Neuronal stem cell (in vitro differentiated cells): Measurements from ENCODE around the gene MUC4.
"Not testable (repeated sequence)": the region's sequence is repeated elsewhere in the genome, so short reads cannot be mapped to it uniquely, and the experiment has no call there.

Source experiments
- DNase-seq: peaks from one replicate; pipeline ENCODE4 v3.0.0-alpha.2; 2013; ENCODE audit warnings: low spot score
- H2AFZ ChIP-seq: one replicate; pipeline ENCODE4 v1.6.1; 2013; ENCODE audit warnings: mild to moderate bottlenecking, low read length, inconsistent platforms
- H2AK5ac ChIP-seq: 2 replicates; pipeline ENCODE4 v1.6.1; 2013; ENCODE audit warnings: low read depth, mild to moderate bottlenecking, inconsistent platforms, low read length, moderate library complexity, mixed read lengths
- H2BK120ac ChIP-seq: 2 replicates; pipeline ENCODE4 v1.6.1; 2013; ENCODE audit warnings: low read depth, mild to moderate bottlenecking, inconsistent platforms, low read length, moderate library complexity, mixed read lengths
- H2BK12ac ChIP-seq: one replicate; pipeline ENCODE4 v1.6.1; 2013; ENCODE audit warnings: low read length, inconsistent platforms
- H2BK15ac ChIP-seq: 2 replicates; pipeline ENCODE4 v1.6.1; 2013; ENCODE audit warnings: mild to moderate bottlenecking, low read length, inconsistent platforms, mixed read lengths
- H2BK5ac ChIP-seq: one replicate; pipeline ENCODE4 v1.6.1; 2013; ENCODE audit warnings: inconsistent platforms, mild to moderate bottlenecking, low read length, moderate library complexity
- H3K14ac ChIP-seq: one replicate; pipeline ENCODE4 v1.6.1; 2013; ENCODE audit warnings: low read length, inconsistent platforms
- H3K18ac ChIP-seq: 2 replicates; pipeline ENCODE4 v1.6.1; 2013; ENCODE audit warnings: low read length, inconsistent platforms
- H3K23ac ChIP-seq: 2 replicates; pipeline ENCODE4 v1.6.1; 2013; ENCODE audit warnings: low read depth, mild to moderate bottlenecking, mixed read lengths, low read length, inconsistent platforms; ENCODE audit not compliant: poor library complexity
- H3K27ac ChIP-seq: replicated peaks from 3 replicates; pipeline ENCODE4 v1.5.1; 2013; ENCODE audit warnings: low read length, inconsistent platforms
- H3K27me3 ChIP-seq, 3 experiments: 2 replicates each; pipeline ENCODE4 v1.6.1; 2013; ENCODE audit warnings: low read length in 3 of 3, mild to moderate bottlenecking in 2 of 3, inconsistent platforms in 1 of 3, low read depth in 1 of 3, mixed read lengths in 1 of 3, moderate library complexity in 1 of 3; ENCODE audit not compliant: control insufficient read depth in 3 of 3, insufficient read depth in 3 of 3
- H3K36me3 ChIP-seq, 2 donors: replicated peaks in 1 of 2; 2 replicates each; pipeline ENCODE4 v1.6.1; 2013; ENCODE audit warnings: low read length in 2 of 2; ENCODE audit not compliant: control insufficient read depth in 2 of 2, insufficient read depth in 2 of 2
- H3K4ac ChIP-seq: 2 replicates; pipeline ENCODE4 v1.6.1; 2013; ENCODE audit warnings: inconsistent platforms, mild to moderate bottlenecking, low read length, moderate library complexity
- H3K4me1 ChIP-seq, 2 donors: 1 replicate in 1 of 2; 2 replicates in 1 of 2; pipeline ENCODE4 v1.6.1; 2013; ENCODE audit warnings: low read length in 2 of 2, low read depth in 1 of 2; ENCODE audit not compliant: control insufficient read depth in 2 of 2, insufficient read depth in 1 of 2
- H3K4me2 ChIP-seq: one replicate; pipeline ENCODE4 v1.6.1; 2013; ENCODE audit warnings: mild to moderate bottlenecking, low read length, inconsistent platforms; ENCODE audit not compliant: insufficient read depth, poor library complexity, severe bottlenecking
- H3K4me3 ChIP-seq, 2 donors: 2 replicates each; pipeline ENCODE4 v1.5.1; 2013; ENCODE audit warnings: low read length in 2 of 2, mild to moderate bottlenecking in 2 of 2, inconsistent platforms in 1 of 2, moderate library complexity in 1 of 2
- H3K79me1 ChIP-seq: one replicate; pipeline ENCODE4 v1.6.1; 2013; ENCODE audit warnings: low read depth, mild to moderate bottlenecking, inconsistent platforms, low read length, moderate library complexity
- H3K9ac ChIP-seq: one replicate; pipeline ENCODE4 v1.6.1; 2013; ENCODE audit warnings: mild to moderate bottlenecking, low read depth, low read length, inconsistent platforms; ENCODE audit not compliant: poor library complexity
- H3K9me3 ChIP-seq, 2 donors: replicated peaks in 1 of 2; 2 replicates each; pipeline versions ENCODE3 to v1.6.1; 2013; ENCODE audit warnings: low read length in 2 of 2, mild to moderate bottlenecking in 2 of 2, inconsistent platforms in 1 of 2, low read depth in 1 of 2, mixed read lengths in 1 of 2, moderate library complexity in 1 of 2; ENCODE audit not compliant: control insufficient read depth in 2 of 2, insufficient read depth in 1 of 2
- H4K8ac ChIP-seq: one replicate; pipeline ENCODE4 v1.6.1; 2013; ENCODE audit warnings: low read depth, mild to moderate bottlenecking, inconsistent platforms, low read length, moderate library complexity
- H4K91ac ChIP-seq: one replicate; pipeline ENCODE4 v1.6.1; 2013; ENCODE audit warnings: low read length, low read depth, mild to moderate bottlenecking, inconsistent platforms; ENCODE audit not compliant: poor library complexity
- WGBS, 2 donors: extraction: QIAGEN DNeasy Blood & Tissue Kit; methylation state at CpG; one replicate each; pipeline ENCODE4 v1.1.7; 2013; ENCODE audit warnings: missing lambda C conversion rate in 2 of 2, mixed read lengths in 1 of 2; ENCODE audit not compliant: insufficient read length in 2 of 2, insufficient replicate concordance in 1 of 2; ENCODE audit errors: extremely low coverage in 2 of 2; 5-methylcytosine and 5-hydroxymethylcytosine counted together

Gene MUC4

GRCh38 chr3:195806211-195806915 is 5.4 kb downstream of the MUC4 start:
- Histone ChIP-seq H2BK5ac (peak overlapping the region; percentile 67), H3K4ac (no peak overlapping the region), H4K91ac (no peak overlapping the region), H4K8ac (no peak overlapping the region), H3K9me3 (no peaks in the 10 kb centered on the region), H3K4me1 (peaks cover 3 to 17% of the 10 kb centered on the region in 2 donors), H3K14ac (no peak overlapping the region), H2BK120ac (no peak overlapping the region), H2AFZ (no peak overlapping the region), H3K27ac (peak overlapping the region; percentile 27), H3K4me2 (no peak overlapping the region), H3K36me3 (no peaks in the 10 kb centered on the region), H3K23ac (no peak overlapping the region), H3K4me3 (no peak overlapping the region), H3K79me1 (no peaks in the 10 kb centered on the region), H2BK12ac (no peak overlapping the region), H3K18ac (peak overlapping the region; percentile 89), H3K27me3 (peaks cover 0 to 76% (median 0%) of the 10 kb centered on the region in 3 experiments), H2BK15ac (no peak overlapping the region), H2AK5ac (no peak overlapping the region), H3K9ac (no peak overlapping the region)
- DNase-seq: peak; percentile 27
- no CpG with 5 or more reads among the region's 11 CpGs for WGBS, 2 donors

GRCh38 chr3:195805588-195805987 is 6.1 kb downstream of the MUC4 start:
- no CpG with 5 or more reads among the region's 5 CpGs for WGBS, 2 donors
- Histone ChIP-seq H3K27me3 (peaks cover 0 to 78% (median 0%) of the 10 kb centered on the region in 3 experiments), H3K4me1 (peaks cover 3 to 17% of the 10 kb centered on the region in 2 donors)
- not testable (repeated sequence) for H2BK15ac ChIP-seq, H4K8ac ChIP-seq, H2AK5ac ChIP-seq, H3K27ac ChIP-seq, H2AFZ ChIP-seq, H2BK5ac ChIP-seq, H3K4me2 ChIP-seq, H3K23ac ChIP-seq, H3K36me3 ChIP-seq, H3K9me3 ChIP-seq, H2BK120ac ChIP-seq, DNase-seq, H3K14ac ChIP-seq, H3K9ac ChIP-seq, H3K4me3 ChIP-seq, H3K18ac ChIP-seq, H4K91ac ChIP-seq, H2BK12ac ChIP-seq, H3K79me1 ChIP-seq, H3K4ac ChIP-seq

DNA sequence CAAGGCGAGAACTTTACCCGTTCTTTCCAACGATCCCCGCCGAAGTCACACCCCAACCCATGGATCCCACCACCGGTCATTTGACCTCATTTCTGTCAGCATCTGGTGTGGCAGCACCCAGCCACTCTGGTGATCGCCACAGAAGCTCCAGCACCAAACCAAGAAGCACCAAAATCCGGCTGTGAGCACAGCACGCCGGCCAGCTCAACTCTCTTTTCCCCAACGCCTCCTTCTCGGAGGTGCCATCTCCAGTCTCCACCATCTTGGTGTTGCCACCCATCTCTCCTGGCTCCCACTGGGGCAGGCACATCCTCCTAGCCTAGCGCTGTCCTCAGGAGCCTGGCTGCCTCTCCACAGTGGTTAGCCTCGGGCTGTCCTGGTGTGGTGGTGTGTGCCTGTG is 6.5 kb downstream of the MUC4 start:
- no CpG with 5 or more reads among the region's 14 CpGs for whole genome bisulfite sequencing, 2 donors
- no peak for DNase-seq

DNA sequence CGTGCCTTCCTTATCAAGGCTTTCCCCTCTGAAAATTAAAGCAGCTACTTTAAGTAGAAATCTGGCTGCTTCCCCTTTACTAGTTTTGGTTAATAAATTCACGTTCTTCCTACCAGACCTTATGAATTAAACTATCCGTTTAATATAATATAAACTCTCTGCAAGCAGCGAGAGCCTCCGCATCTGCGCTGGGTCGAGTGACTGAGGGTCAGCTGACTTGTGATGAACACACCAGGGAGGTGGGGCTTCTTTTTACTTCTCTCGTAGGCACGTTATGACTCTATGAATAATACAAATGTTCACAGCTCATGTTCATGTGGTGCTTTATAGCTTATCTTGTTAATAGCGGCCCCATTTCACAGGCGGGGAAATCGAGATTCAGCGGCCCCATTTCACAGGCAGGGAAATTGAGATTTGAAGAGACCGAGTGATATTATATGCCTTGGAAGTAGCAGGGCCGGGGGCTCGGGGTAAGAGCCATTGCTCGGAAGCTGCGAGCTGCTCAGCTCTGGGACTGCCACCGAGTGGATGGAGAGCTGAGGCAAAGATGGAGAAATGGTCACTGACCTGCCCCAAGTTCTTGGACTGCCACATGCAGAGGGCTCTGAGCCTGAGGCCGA is 8.3 kb downstream of the MUC4 start:
- Histone ChIP-seq H2BK5ac (no peak overlapping the region), H3K9me3 (no peaks in the 10 kb centered on the region), H2AK5ac (no peak overlapping the region), H3K23ac (no peak overlapping the region), H2BK12ac (no peak overlapping the region), H2BK15ac (no peak overlapping the region), H3K27me3 (peaks cover 0 to 67% (median 0%) of the 10 kb centered on the region in 3 experiments), H3K14ac (no peak overlapping the region), H4K91ac (no peak overlapping the region), H3K27ac (no peak overlapping the region), H2BK120ac (no peak overlapping the region), H3K36me3 (no peaks in the 10 kb centered on the region), H3K79me1 (no peaks in the 10 kb centered on the region), H3K9ac (no peak overlapping the region), H3K4ac (no peak overlapping the region), H2AFZ (no peak overlapping the region), H4K8ac (no peak overlapping the region), H3K18ac (no peak overlapping the region), H3K4me2 (no peak overlapping the region), H3K4me1 (peaks cover 0 to 11% of the 10 kb centered on the region in 2 donors), H3K4me3 (no peak overlapping the region)
- DNase-seq: no peak
- WGBS, 2 donors: no CpG with 5 or more reads among the region's 20 CpGs

More for the DNA sequence above, 6.5 kb downstream of the MUC4 start:
- Histone ChIP-seq H2AFZ (no peak overlapping the region), H2AK5ac (no peak overlapping the region), H3K9ac (no peak overlapping the region), H4K8ac (no peak overlapping the region), H2BK120ac (no peak overlapping the region), H3K9me3 (no peaks in the 10 kb centered on the region), H3K14ac (no peak overlapping the region), H3K4ac (no peak overlapping the region), H3K18ac (peak overlapping the region; percentile 3), H3K79me1 (no peaks in the 10 kb centered on the region), H2BK12ac (no peak overlapping the region), H3K36me3 (no peaks in the 10 kb centered on the region), H3K27ac (no peak overlapping the region), H3K23ac (no peak overlapping the region), H2BK15ac (no peak overlapping the region), H3K4me2 (no peak overlapping the region), H3K4me3 (no peak overlapping the region), H3K27me3 (peaks cover 0 to 78% (median 0%) of the 10 kb centered on the region in 3 experiments), H4K91ac (no peak overlapping the region), H3K4me1 (peaks cover 3 to 17% of the 10 kb centered on the region in 2 donors), H2BK5ac (no peak overlapping the region)
